CD14-positive monocyte (primary cell): ENCODE results near the gene ZBTB1. TPM values are rescaled to one million over a fixed set of nuclear protein-coding genes. Genes with fewer than 3 reads are reported as not detected.

Experiments
- DNase-seq, 3 donors: peaks; one replicate each; pipeline ENCODE4 v3.0.0-alpha.2; 2011 to 2022
- H2AFZ ChIP-seq: 2 replicates; pipeline ENCODE4 v1.6.0; 2012; ENCODE audit warnings: mild to moderate bottlenecking, low read depth, low read length, inconsistent platforms; ENCODE audit not compliant: insufficient read depth, poor library complexity, severe bottlenecking
- H3K27ac ChIP-seq, 2 donors: 1 replicate in 1 of 2; 2 replicates in 1 of 2; pipeline ENCODE4 v1.5.1; 2012 to 2013; ENCODE audit warnings: low read length in 2 of 2, control low read depth in 1 of 2, inconsistent platforms in 1 of 2, low read depth in 1 of 2, mild to moderate bottlenecking in 1 of 2
- H3K27me3 ChIP-seq, 2 donors: one replicate each; pipeline versions ENCODE4 v1.6.0 to v1.6.1; 2011 to 2013; ENCODE audit warnings: low read length in 2 of 2; ENCODE audit not compliant: control insufficient read depth in 2 of 2, insufficient read depth in 2 of 2
- H3K36me3 ChIP-seq, 2 donors: replicated peaks in 1 of 2; 1 replicate in 1 of 2; 2 replicates in 1 of 2; pipeline versions ENCODE4 v1.5.1 to v1.6.1; 2012 to 2013; ENCODE audit warnings: low read length in 2 of 2, control low read depth in 1 of 2, inconsistent platforms in 1 of 2, mild to moderate bottlenecking in 1 of 2; ENCODE audit not compliant: insufficient read depth in 2 of 2, control insufficient read depth in 1 of 2
- H3K4me1 ChIP-seq, 2 donors: 1 replicate in 1 of 2; 2 replicates in 1 of 2; pipeline versions ENCODE4 v1.5.1 to v1.6.1; 2012 to 2013; ENCODE audit warnings: low read length in 2 of 2, control low read depth in 1 of 2, inconsistent platforms in 1 of 2, mild to moderate bottlenecking in 1 of 2, moderate library complexity in 1 of 2; ENCODE audit not compliant: insufficient read depth in 2 of 2, control insufficient read depth in 1 of 2
- H3K4me2 ChIP-seq: replicated peaks from 2 replicates; pipeline ENCODE3; 2012; ENCODE audit warnings: low read length, moderate library complexity, mild to moderate bottlenecking; ENCODE audit not compliant: poor library complexity, severe bottlenecking; ENCODE audit errors: extremely low read depth
- H3K4me3 ChIP-seq, 3 experiments: fragments of 200-600 bp in 1 of 3; sonication (generic) in 1 of 3; replicated peaks in 1 of 3; 1 replicate in 2 of 3; 2 replicates in 1 of 3; pipeline ENCODE4 v1.5.1; 2011 to 2013; ENCODE audit warnings: low read length in 3 of 3, mild to moderate bottlenecking in 3 of 3, control low read depth in 2 of 3, low read depth in 2 of 3, inconsistent platforms in 1 of 3, moderate library complexity in 1 of 3
- H3K79me2 ChIP-seq: 2 replicates; pipeline ENCODE4 v1.6.0; 2012; ENCODE audit warnings: mild to moderate bottlenecking, control low read depth, inconsistent platforms, low read length, moderate library complexity; ENCODE audit not compliant: insufficient read depth
- H3K9ac ChIP-seq: 2 replicates; pipeline ENCODE4 v1.6.0; 2017; ENCODE audit warnings: low read length, mild to moderate bottlenecking; ENCODE audit not compliant: insufficient read depth, poor library complexity, severe bottlenecking
- H3K9me3 ChIP-seq, 2 donors: replicated peaks in 1 of 2; 1 replicate in 1 of 2; 2 replicates in 1 of 2; pipeline versions ENCODE4 v1.5.1 to v1.6.1; 2012 to 2013; ENCODE audit warnings: low read length in 2 of 2, control low read depth in 1 of 2; ENCODE audit not compliant: control insufficient read depth in 1 of 2, insufficient read depth in 1 of 2
- H4K20me1 ChIP-seq: 2 replicates; pipeline ENCODE4 v1.6.0; 2012; ENCODE audit warnings: mild to moderate bottlenecking, low read length, control low read depth, moderate library complexity; ENCODE audit not compliant: insufficient read depth
- H3K27ac Mint-ChIP-seq, 7 donors: one replicate each; pipeline ENCODE4 v1.8.0; 2020; ENCODE audit warnings: mild to moderate bottlenecking in 7 of 7, mixed read lengths in 7 of 7, moderate library complexity in 6 of 7, inconsistent platforms in 2 of 7
- H3K27me3 Mint-ChIP-seq, 3 donors: one replicate each; pipeline ENCODE4 v1.8.0; 2021 to 2022; ENCODE audit warnings: low read depth in 3 of 3, mild to moderate bottlenecking in 3 of 3, mixed read lengths in 3 of 3, moderate library complexity in 3 of 3, inconsistent platforms in 1 of 3
- H3K36me3 Mint-ChIP-seq, 2 donors: one replicate each; pipeline ENCODE4 v1.8.0; 2020; ENCODE audit warnings: mixed read lengths in 2 of 2, inconsistent platforms in 1 of 2, mild to moderate bottlenecking in 1 of 2
- H3K4me1 Mint-ChIP-seq: one replicate; pipeline ENCODE4 v1.8.0; 2020; ENCODE audit warnings: mild to moderate bottlenecking, mixed read lengths
- H3K4me3 Mint-ChIP-seq, 2 donors: one replicate each; pipeline ENCODE4 v1.8.0; 2020; ENCODE audit warnings: mild to moderate bottlenecking in 2 of 2, mixed read lengths in 2 of 2, moderate library complexity in 1 of 2
- H3K9me3 Mint-ChIP-seq, 7 donors: one replicate each; pipeline ENCODE4 v1.8.0; 2020 to 2022; ENCODE audit warnings: mixed read lengths in 7 of 7, mild to moderate bottlenecking in 6 of 7, moderate library complexity in 6 of 7, inconsistent platforms in 2 of 7
- CTCF ChIP-seq: fragments of 200-600 bp; IDR thresholded peaks from one replicate; pipeline ENCODE4 v1.8.0; 2022; ENCODE audit warnings: antibody characterized with exemption, mild to moderate bottlenecking
- WGBS: methylation state at CpG from one replicate; pipeline ENCODE4 v1.1.5; 2013; ENCODE audit warnings: missing lambda C conversion rate; ENCODE audit not compliant: insufficient coverage; 5-methylcytosine and 5-hydroxymethylcytosine counted together
- intact Hi-C, 2 donors: fragments of 100-400 bp; cut with micrococcal nuclease; formaldehyde crosslinking; loops; one replicate each; pipeline versions ENCODE4 v1.15.0 to v1.15.1; 2023
- polyA plus RNA-seq, 3 donors: library from polyadenylated mRNA; depleted of rRNA in 1 of 3; unstranded in 2 of 3; stranded (reverse) in 1 of 3; fragments of 300-500 nt in 2 of 3; fragments of >200 nt in 1 of 3; fragmentation: Illumina TruSeq in 2 of 3; gene quantifications; 1 replicate in 2 of 3; 2 replicates in 1 of 3; pipeline ENCODE4 v1.2.3, GENCODE V29; 2012 to 2021

Gene ZBTB1
- polyA plus RNA-seq, 3 donors: 27.7 to 45.4 (median 33.4) TPM

GRCh38 chr14:64506721-64507120 lies 2.2 kb downstream of the ZBTB1 start:
- H3K9me3 ChIP-seq: no peaks in the 10 kb centered on the region
- peak; percentile 25 to 46 (median 32) for DNase-seq
- no CpG with 5 or more reads among the region's 3 CpGs for WGBS
- H3K4me1 Mint-ChIP-seq: peaks cover 75% of the 10 kb centered on the region
- peaks cover 0 to 2% (median 2%) of the 10 kb centered on the region in 3 donors for H3K27me3 Mint-ChIP-seq
- H3K36me3 Mint-ChIP-seq: no peaks in the 10 kb centered on the region
- no peak for TF ChIP-seq CTCF
- peaks cover 84% of the 10 kb centered on the region for H3K79me2 ChIP-seq
- H3K4me3 Mint-ChIP-seq: peak overlapping the region; percentile 96 to 98
- H3K27ac ChIP-seq: peak overlapping the region; percentile 36 to 67
- peak overlapping the region in 2 of 3 experiments; percentile 22 to 87 for H3K4me3 ChIP-seq
- H2AFZ ChIP-seq: no peak overlapping the region
- H3K27me3 ChIP-seq: no peaks in the 10 kb centered on the region
- no peaks in the 10 kb centered on the region for H3K36me3 ChIP-seq
- H3K27ac Mint-ChIP-seq: peak overlapping the region; percentile 57 to 99 (median 80)
- peaks cover 67% of the 10 kb centered on the region for H4K20me1 ChIP-seq
- peaks cover 68 to 85% of the 10 kb centered on the region in 2 donors for H3K4me1 ChIP-seq
- peak overlapping the region; percentile 91 for H3K4me2 ChIP-seq
- no peaks in the 10 kb centered on the region for H3K9me3 Mint-ChIP-seq
- H3K9ac ChIP-seq: no peak overlapping the region
- intact Hi-C loops: loop anchor here (2.0 to 10.0 kb wide), 3 partner anchors 36 to 148 kb away; partner anchors contain the start of genes HSPA2 (in 1 of the 2) and MTHFD1 (in 1 of the 2)

DNA sequence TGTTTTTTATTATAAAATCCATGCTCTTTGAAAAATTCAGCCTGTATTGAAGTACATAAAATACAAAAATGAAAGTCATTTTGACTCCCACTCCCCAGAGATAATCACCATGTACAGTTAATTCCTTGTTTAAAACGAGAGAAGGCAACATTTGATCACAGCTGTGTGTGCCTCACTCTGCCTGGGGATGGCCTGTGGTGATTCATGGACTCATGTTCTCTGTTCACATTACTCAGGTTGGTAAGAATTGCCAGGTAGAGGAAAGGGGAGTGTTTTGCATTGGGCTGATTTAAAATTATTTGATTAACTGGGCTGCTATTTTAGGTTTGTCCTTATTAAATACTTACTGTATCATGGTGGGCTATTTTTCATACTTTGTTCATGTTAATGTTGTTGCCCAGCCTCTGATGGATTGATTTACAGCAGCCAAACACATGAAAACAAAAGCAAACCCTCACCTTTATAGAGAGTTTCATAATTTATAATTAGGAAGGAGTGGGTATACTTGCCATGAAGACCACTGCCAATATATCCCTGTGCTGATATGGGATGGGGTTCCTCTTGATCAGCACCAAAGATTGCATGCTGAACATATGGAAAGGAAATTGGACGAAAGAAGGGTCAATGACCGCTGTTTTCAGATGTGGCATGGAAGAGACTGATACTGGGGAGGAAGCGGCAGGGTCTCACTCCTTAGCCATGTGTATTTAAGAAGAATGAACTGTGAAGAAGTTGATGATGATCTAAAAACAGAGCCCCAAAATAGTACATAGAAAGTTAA lies 3.0 kb downstream of the ZBTB1 start:
- Histone ChIP-seq H3K9me3 (no peaks in the 10 kb centered on the region), H3K27ac (peak overlapping the region in 1 of 2 donors; percentile 67), H2AFZ (no peak overlapping the region), H4K20me1 (peaks cover 76% of the 10 kb centered on the region), H3K4me3 (peak overlapping the region in 1 of 3 experiments; percentile 87), H3K79me2 (peaks cover 84% of the 10 kb centered on the region), H3K36me3 (no peaks in the 10 kb centered on the region), H3K4me1 (peaks cover 61 to 82% of the 10 kb centered on the region in 2 donors), H3K4me2 (peak overlapping the region; percentile 91), H3K27me3 (no peaks in the 10 kb centered on the region), H3K9ac (no peak overlapping the region)
- Mint-ChIP-seq H3K27me3 (peaks cover 0 to 2% (median 2%) of the 10 kb centered on the region in 3 donors), H3K27ac (peak overlapping the region in 5 of 7 donors; percentile 61 to 97 (median 72)), H3K36me3 (no peaks in the 10 kb centered on the region), H3K4me1 (peaks cover 70% of the 10 kb centered on the region), H3K9me3 (no peaks in the 10 kb centered on the region), H3K4me3 (no peak overlapping the region)
- 33% methylated on average over 1 of the region's 4 CpGs for WGBS
- no peak for TF ChIP-seq CTCF
- peak in 1 of 3 donors; percentile 50 for DNase-seq
- intact Hi-C loops: loop anchor here (2.0 to 10.0 kb wide), 3 partner anchors 35 to 147 kb away; partner anchors contain the start of genes HSPA2 (in 1 of the 2) and MTHFD1 (in 1 of the 2)
